ENCODE results near the gene ZNF69.
A peak's percentile ranks its signal among the peaks of the same experiment; 100 is the strongest.
"Not testable (repeated sequence)": the region's sequence is repeated elsewhere in the genome, so short reads cannot be mapped to it uniquely, and the experiment has no call there.

The ZNF69 gene

GRCh38 chr19:11894851-11895250 lies 7.3 kb downstream of the ZNF69 start:
- no peak for DNase-seq (ENCODE audit: low read depth in 2 of 2)

- no peak for DNase-seq (ENCODE audit: low read depth in 2 of 2)
These were observed 14.6 kb downstream of the ZNF69 start for GRCh38 chr19:11902228-11902627.

DNA sequence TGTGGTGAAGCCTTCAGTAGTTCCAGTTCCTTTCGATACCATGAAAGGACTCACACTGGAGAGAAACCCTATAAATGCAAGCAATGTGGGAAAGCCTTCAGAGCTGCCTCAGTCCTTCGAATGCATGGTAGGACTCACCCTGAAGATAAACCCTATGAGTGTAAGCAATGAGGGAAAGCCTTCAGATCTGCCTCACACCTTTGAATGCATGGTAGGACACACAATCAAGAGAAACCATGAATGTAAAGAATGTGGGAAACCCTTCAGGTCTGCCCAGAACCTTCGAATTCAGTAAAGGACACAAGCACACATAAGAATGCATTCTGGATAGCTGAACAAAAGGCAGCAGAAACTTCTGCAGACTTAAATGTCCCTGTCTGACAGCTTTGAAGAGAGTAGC lies 18.3 kb downstream of the ZNF69 start:
- DNase-seq (ENCODE audit: low read depth in 2 of 2): no peak

DNA sequence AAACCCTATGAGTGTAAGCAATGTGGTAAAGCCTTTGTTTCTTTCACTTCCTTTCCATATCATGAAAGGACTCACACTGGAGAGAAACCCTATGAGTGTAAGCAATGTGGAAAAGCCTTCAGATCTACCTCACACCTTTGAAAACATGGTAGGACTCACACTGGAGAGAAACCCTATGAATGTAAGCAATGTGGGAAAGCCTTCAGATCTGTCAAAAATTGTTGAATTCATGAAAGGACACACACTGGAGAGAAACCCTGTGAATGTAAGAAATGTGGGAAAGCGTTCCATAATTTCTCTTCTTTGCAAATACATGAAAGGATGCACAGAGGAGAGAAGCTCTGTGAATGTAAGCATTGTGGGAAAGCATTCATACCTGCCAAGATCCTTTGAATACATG lies 24.4 kb downstream of the ZNF69 start:
- DNase-seq (ENCODE audit: low read depth in 2 of 2): not testable (repeated sequence)

- DNase-seq (ENCODE audit: low read depth in 2 of 2): not testable (repeated sequence)
These were observed 27.0 kb downstream of the ZNF69 start for GRCh38 chr19:11914417-11915051.

DNA sequence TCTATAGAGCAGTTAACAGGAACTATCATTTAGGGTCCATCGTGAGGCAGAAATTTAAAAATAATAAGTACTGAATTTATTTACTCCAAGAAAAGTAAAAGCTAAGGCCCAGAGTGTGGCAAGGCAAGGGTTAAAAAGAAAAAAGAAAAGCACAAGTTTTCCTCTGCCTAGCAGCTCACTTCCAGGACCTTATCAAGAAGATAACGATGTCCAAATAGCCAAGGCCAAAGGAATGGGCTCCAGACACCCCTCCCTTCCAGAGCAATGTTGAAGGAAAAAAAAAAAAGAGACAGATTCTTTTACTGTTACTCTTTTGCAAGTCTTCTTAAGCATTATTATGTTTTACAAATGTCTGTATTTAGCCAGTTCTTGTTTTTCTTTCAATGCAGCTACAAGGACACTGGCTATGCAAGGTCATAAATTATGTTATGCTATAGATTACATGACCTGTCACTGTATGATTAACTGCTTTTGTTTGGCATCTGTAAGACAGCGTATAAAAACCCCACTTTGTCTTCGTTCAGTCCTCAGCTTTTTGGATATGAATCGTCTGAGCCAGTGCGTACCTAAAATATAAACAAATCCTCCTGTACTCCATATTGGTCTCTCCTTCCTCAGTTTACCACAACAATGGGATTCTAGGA lies 34.4 kb downstream of the ZNF69 start:
- no peak for DNase-seq (ENCODE audit: low read depth in 2 of 2)

DNA sequence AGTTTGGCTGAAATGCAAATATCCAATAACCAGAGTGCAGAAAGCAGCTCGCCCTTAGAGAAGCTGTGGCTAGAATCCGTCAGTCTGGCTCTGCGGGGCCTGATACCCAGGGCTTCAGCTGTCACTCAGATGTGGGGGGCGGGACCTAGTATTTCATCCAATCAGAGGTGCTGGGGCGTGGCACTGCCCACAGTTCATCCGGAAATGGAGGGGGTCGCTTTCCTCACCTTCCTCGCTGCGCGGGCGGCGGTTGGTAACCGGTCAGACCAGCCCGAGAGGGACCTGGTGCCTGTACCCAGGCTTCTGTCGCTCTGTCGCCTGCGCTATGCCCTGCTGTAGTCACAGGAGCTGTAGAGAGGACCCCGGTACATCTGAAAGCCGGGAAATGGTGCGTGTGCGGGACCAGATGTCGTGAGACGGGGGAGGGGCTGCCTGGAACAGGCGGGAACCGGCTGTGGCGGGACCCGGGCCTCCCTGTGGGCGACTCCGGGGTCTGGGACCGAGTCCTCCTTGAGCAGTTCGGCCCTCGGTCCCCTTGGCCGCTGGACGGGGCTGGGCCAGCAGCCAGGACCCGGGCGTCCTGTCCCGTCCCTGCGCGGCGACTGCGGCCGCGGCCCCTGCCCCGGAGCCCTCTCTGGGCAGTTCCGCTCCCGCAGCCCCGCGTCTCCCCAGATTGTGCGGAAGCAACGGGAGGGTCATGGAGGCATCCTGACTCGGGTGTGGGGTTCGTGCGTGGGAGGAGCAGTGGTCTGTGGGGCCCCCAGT lies 37.5 kb downstream of the ZNF69 start, which contains the start of gene ZNF700:
Gene ZNF700 (plus strand): TSS at position 222 of the 765 bp plus-strand sequence. CDS start 104 bp downstream, at position 326.
- DNase-seq (ENCODE audit: low read depth in 2 of 2): peak; percentile 85 to 88

DNA sequence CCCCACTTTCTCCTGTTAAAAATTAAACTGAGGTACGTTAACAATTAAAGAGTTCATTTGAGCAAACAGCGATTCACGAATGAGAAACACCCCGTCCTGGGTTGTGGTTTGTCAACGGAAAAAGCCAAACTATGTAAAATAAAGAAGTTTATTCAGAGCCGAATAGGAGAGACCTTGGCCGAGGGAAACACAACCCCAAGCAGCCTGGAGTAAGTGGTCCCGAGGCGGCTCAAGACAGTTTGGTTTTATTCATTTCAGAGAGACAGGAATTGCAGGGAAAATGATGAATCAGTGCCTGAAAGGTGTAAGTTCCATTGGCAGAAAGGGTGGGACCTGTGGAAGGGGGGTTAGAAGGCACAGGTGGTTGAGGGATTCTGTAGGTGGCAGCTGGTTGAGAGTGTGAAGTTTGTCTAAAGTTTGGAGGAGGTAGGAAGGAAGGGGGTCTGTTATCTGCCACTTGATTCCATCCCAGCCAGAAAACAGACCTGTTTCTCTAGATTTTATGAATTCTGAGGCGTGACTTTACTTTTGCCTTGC lies 38.1 kb downstream of the ZNF69 start:
- not testable (repeated sequence) for DNase-seq (ENCODE audit: low read depth in 2 of 2)

GRCh38 chr19:11927227-11927626 lies 39.6 kb downstream of the ZNF69 start:
- DNase-seq (ENCODE audit: low read depth in 2 of 2): no peak

- DNase-seq (ENCODE audit: low read depth in 2 of 2): no peak
These were observed 43.5 kb downstream of the ZNF69 start for GRCh38 chr19:11931051-11931450.

- DNase-seq (ENCODE audit: low read depth in 2 of 2): no peak
These were observed 43.9 kb downstream of the ZNF69 start for GRCh38 chr19:11931513-11931912.

DNA sequence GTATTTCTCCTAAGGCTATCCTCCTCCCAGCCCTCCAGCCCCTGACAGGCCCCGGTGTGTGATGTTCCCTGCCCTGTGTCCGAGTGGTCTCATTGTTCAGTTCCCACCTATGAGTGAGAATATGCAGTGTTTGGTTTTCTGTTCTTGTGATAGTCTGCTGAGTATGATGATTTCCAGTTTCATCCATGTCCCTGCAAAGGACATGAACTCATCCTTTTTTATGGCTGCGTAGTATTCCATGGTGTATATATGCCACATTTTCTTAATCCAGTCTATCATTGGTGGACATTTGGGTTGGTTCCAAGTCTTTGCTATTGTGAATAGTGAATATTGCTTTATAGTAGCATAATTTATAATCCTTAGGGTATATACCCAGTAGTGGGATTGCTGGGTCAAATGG lies 48.2 kb downstream of the ZNF69 start:
- DNase-seq (ENCODE audit: low read depth in 2 of 2): not testable (repeated sequence)

DNA sequence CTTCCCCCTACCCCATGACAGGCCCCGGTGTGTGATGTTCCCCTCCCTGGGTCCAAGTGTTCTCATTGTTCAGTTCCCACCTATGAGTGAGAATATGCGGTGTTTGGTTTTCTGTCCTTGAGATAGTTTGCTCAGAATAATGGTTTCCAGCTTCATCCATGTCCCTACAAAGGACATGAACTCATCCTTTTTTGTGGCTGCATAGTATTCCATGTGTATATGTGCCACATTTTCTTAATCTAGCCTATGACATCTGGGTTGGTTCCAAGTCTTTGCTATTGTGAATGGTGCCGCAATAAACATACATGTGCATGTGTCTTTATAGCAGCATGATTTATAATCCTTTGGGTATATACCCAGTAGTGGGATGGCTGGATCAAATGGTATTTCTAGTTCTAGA lies 50.8 kb downstream of the ZNF69 start:
- not testable (repeated sequence) for DNase-seq (ENCODE audit: low read depth in 2 of 2)

GRCh38 chr19:11941361-11941887 lies 53.8 kb downstream of the ZNF69 start:
- DNase-seq (ENCODE audit: low read depth in 2 of 2): not testable (repeated sequence)

DNA sequence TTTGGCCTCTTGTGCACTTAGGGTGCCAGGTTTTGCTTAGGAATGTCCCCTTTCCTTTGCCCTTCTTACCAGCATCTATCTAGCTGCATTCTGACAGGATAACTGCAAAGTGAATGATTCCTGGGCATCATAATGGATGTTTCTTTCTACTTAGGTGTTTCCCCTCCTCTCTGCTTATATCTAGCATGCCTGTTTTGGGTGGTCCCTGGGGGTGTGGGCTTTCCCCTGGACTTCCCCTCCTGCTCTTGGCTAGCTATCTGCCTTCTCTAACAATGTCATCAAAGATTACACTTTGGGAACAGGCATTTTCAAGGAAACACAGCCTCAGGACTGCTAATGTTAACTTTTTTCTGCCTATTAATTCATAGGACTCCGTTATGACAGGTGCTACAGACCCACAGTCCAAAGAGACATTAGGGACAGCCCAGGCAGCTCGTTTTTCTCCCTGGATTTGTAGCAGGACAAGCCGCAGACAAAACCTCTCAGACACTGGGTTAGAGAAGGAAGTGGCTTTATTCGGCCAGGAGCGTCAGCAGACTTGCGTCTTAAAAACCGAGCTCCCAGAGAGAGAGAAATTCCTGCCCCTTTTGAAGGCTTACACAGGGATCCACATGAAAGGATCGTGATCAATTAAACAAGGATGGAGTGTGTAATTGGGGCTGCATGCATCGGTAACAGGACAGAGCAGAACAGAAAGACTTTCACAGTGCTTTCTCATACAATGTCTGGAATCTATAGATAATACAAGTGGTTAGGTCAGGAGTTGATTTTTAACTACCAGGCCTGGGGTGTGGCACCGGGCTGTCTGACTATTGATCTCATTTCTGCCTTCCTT lies 54.6 kb downstream of the ZNF69 start:
- DNase-seq (ENCODE audit: low read depth in 2 of 2): no peak

DNA sequence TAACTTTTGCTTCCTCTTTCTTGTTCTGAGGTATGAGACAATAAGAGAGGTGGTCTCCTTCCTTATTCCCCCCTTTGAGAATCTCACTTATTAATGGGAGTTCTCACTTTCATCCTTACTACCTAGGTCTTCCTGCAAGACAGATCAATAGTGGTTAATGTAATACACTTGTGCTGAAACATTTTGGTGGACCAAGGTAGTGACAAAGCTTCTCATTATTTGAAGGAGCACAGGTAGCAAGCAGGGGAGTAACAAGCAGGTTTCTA lies 55.2 kb downstream of the ZNF69 start:
- no peak for DNase-seq (ENCODE audit: low read depth in 2 of 2)

DNA sequence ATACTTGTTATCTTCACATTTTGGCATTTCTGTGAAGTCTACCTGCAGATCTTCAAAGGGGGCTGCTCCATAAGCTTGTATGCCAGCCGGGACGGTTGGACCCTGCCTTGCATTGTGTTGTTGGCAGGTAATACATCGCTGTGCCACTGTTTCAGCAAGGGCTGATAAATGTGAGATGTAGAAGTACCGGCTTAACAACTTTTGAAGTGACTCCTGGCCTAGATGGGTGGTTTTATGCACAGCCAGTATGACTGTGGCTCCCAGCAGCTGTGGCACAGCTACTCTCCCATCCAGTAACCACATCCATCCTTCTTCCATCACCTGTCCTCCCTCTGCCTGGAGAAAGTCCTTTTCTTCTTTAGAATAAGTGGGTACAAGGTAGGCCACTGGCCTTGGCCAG lies 57.1 kb downstream of the ZNF69 start:
- no peak for DNase-seq (ENCODE audit: low read depth in 2 of 2)

DNA sequence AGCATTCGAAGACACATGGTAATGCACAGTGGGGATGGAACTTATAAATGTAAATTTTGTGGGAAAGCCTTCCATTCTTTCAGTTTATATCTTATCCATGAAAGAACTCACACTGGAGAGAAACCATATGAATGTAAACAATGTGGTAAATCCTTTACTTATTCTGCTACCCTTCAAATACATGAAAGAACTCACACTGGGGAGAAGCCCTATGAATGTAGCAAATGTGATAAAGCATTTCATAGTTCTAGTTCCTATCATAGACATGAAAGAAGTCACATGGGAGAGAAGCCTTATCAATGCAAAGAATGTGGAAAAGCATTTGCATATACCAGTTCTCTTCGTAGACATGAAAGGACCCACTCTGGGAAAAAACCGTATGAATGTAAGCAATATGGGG lies 61.1 kb downstream of the ZNF69 start:
- no peak for DNase-seq (ENCODE audit: low read depth in 2 of 2)

DNA sequence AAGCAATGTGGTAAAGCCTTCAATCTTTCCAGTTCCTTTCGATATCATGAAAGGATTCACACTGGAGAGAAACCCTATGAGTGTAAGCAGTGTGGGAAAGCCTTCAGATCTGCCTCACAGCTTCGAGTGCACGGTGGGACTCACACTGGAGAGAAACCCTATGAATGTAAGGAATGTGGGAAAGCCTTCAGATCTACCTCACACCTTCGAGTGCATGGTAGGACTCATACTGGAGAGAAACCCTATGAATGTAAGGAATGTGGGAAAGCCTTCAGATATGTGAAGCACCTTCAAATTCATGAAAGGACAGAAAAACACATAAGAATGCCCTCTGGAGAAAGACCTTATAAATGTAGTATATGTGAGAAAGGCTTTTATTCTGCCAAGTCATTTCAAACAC lies 61.6 kb downstream of the ZNF69 start:
- no peak for DNase-seq (ENCODE audit: low read depth in 2 of 2)

DNA sequence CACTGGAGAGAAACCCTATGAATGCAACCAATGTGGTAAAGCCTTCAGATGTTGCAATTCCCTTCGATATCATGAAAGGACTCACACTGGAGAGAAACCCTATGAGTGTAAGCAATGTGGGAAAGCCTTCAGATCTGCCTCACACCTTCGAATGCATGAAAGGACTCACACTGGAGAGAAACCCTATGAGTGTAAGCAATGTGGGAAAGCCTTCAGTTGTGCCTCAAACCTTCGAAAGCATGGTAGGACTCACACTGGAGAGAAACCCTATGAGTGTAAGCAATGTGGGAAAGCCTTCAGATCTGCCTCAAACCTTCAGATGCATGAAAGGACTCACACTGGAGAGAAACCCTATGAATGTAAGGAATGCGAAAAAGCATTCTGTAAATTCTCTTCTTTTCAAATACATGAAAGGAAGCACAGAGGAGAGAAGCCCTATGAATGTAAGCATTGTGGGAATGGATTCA lies 62.1 kb downstream of the ZNF69 start:
- not testable (repeated sequence) for DNase-seq (ENCODE audit: low read depth in 2 of 2)

GRCh38 chr19:11950312-11950711 lies 62.7 kb downstream of the ZNF69 start:
- DNase-seq (ENCODE audit: low read depth in 2 of 2): no peak

Measured in activated CD8-positive, alpha-beta memory T cell treated with anti-CD3 and anti-CD28 coated beads for 4 hours (primary cell).